GM19025 (cell line): ENCODE measurements around the gene CD37.
"Not testable (repeated sequence)": the region's sequence is repeated elsewhere in the genome, so short reads cannot be mapped to it uniquely, and the experiment has no call there.

ENCODE experiments used
- ATAC-seq: cut with Tn5 transposase; IDR thresholded peaks from one replicate; pipeline ENCODE4 v1.9.1; 2021; ENCODE audit warnings: mild to moderate bottlenecking, low read depth, moderate library complexity; ENCODE audit not compliant: unreplicated experiment

The CD37 gene

GRCh38 chr19:49373174-49373573, 38.0 kb downstream of the CD37 start:
- not testable (repeated sequence) for ATAC-seq

GRCh38 chr19:49374665-49375434, 39.6 kb downstream of the CD37 start:
- no peak for ATAC-seq

GRCh38 chr19:49378512-49378911, 43.3 kb downstream of the CD37 start:
- no peak for ATAC-seq

DNA sequence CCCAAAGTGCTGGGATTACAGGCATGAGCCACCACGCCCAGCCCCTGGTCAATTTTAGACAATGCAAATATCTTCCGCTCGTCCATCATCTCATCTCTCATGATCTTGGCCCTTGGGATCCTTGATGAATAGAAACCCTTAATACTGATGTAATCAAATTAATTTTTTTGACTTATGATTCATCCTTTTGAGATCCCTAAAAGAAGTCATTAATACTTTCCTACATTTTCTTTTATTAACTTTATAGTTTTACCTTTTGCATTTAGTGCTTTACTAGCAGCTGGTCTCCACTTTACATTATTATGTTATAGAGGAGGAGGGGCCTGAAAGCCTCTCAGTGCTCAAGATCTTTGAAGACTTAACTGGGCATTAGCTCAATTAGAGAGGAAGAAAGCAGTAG, 45.2 kb downstream of the CD37 start:
- ATAC-seq = no peak

DNA sequence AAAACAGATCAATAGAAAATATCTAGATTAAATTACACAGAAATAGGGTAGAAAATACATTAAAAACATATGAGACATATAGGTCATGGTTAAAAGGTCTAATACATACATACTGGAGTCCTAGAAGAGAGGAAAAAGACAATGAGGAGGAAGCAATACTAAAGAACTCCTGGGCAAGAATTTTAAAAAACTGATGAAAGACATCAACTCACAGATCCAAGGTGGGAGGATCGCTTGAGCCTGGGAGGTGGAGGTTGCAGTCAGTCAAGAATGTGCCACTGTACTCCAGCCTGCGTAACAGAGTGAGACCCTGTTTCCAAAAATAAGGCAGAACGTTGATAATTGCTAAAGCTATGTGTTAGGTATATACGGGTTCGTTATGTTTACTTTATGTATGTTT, 47.4 kb downstream of the CD37 start:
- ATAC-seq = no peak

DNA sequence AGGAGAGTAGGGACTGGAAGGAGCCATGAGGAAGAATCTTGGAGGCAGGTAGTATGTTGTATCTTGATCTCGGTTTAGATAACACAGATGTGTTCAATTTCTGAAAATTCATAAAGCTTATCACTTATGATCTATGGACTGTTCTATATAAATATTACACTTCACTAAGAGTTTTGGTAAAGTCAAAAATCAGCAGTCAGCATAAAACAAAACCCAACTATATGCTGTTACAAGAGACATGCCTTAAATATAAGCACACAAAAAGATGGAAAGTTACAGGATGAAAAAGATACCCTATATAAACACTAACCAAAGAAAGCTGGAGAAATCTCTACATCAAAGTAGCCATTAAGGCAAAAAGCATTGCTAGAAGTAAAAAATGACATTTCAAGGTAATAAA, 48.4 kb downstream of the CD37 start:
- no peak for ATAC-seq

- no peak for ATAC-seq
Measured at GRCh38 chr19:49387936-49388372, 52.7 kb downstream of the CD37 start, which contains the start of gene KASH5. TSS of gene KASH5 (plus strand) at chr19:49388249. CDS start at chr19:49390884, 2,635 bp downstream.

DNA sequence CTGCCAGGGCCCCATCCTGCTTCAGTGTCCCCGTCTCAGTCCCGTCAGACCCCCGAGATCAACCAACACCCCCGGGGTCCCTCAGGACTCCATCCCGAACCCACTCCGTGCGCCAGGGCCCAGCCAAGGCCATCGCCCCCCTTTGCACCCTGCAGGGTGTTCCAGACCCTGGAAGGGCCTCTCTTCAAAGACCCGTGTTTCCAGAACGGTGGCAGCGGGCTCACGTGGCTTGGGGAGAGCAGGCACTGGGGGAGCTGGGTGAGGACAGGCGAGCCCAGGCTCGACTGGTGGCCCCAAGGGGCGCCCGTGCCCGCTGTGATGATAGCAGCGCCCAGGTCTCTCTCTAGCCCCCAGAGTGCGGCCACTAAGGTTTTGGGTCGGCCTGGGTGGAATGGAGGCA, 54.2 kb downstream of the CD37 start:
- no peak for ATAC-seq
